Mammary epithelial cell (primary cell): ENCODE measurements around the gene PALLD.

Source experiments
- EZH2 ChIP-seq: IDR thresholded peaks from 2 replicates; pipeline ENCODE4 v1.6.1; 2012; ENCODE audit warnings: low read length, inconsistent platforms, borderline replicate concordance
- TF ChIP-seq, protein P1 (sequence below), 2 donors: IDR thresholded peaks in 1 of 2; conservative IDR thresholded peaks in 1 of 2; 2 replicates each; pipeline ENCODE4 v1.5.1; 2011 to 2012; ENCODE audit warnings: inconsistent platforms in 2 of 2, low read length in 2 of 2, mild to moderate bottlenecking in 2 of 2, control low read depth in 1 of 2, low read depth in 1 of 2; ENCODE audit not compliant: insufficient read depth in 1 of 2; ENCODE audit errors: extremely low read depth in 1 of 2

DNA sequence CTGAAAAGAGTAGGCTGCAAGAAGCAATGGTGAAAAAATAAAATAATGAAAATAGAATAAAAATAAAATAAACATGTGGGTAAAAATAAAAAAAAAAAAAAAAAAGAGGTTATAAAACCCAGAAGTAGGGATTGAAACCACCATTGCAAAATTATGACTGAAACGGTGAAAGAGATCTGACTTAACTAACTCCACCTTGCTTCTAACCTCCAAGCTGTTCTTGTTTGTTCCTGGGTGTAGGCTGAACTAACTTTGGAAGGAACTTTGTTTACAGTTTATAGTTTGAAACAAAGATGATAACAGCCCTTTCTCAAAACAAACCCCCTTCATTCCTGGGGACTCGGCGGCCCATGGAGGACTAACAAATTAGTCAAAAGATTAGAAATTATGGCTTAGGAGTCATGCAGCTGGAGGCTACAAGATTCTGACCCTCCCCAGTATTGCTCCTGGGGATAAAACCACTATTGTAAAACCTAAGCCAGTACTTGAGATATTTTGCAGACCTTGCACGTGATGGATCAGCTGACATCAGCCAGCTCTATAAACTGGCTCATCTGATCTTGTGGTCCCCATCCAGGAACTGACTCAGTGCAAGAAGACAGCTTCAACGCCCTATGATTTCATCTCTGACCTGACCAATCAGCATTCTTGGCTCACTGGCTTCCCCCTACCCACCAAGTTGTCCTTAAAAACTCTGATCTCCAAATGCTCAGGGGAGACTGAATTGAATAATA is 47.0 kb upstream of the PALLD start:
- TF ChIP-seq, protein P1, sequence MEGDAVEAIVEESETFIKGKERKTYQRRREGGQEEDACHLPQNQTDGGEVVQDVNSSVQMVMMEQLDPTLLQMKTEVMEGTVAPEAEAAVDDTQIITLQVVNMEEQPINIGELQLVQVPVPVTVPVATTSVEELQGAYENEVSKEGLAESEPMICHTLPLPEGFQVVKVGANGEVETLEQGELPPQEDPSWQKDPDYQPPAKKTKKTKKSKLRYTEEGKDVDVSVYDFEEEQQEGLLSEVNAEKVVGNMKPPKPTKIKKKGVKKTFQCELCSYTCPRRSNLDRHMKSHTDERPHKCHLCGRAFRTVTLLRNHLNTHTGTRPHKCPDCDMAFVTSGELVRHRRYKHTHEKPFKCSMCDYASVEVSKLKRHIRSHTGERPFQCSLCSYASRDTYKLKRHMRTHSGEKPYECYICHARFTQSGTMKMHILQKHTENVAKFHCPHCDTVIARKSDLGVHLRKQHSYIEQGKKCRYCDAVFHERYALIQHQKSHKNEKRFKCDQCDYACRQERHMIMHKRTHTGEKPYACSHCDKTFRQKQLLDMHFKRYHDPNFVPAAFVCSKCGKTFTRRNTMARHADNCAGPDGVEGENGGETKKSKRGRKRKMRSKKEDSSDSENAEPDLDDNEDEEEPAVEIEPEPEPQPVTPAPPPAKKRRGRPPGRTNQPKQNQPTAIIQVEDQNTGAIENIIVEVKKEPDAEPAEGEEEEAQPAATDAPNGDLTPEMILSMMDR (conservative IDR thresholded peaks at IDR 0.05 in 1 of 2, IDR thresholded peaks at IDR 0.05 in 1 of 2; ENCODE audit: extremely low read depth in 1 of 2, insufficient read depth in 1 of 2, low read depth in 1 of 2, low read length in 2 of 2), result no peak
- TF ChIP-seq EZH2, result no peak
